ENCODE measurements around the gene STOX1.
"Not testable (repeated sequence)": the region's sequence is repeated elsewhere in the genome, so short reads cannot be mapped to it uniquely, and the experiment has no call there.

STOX1 gene, protein sequence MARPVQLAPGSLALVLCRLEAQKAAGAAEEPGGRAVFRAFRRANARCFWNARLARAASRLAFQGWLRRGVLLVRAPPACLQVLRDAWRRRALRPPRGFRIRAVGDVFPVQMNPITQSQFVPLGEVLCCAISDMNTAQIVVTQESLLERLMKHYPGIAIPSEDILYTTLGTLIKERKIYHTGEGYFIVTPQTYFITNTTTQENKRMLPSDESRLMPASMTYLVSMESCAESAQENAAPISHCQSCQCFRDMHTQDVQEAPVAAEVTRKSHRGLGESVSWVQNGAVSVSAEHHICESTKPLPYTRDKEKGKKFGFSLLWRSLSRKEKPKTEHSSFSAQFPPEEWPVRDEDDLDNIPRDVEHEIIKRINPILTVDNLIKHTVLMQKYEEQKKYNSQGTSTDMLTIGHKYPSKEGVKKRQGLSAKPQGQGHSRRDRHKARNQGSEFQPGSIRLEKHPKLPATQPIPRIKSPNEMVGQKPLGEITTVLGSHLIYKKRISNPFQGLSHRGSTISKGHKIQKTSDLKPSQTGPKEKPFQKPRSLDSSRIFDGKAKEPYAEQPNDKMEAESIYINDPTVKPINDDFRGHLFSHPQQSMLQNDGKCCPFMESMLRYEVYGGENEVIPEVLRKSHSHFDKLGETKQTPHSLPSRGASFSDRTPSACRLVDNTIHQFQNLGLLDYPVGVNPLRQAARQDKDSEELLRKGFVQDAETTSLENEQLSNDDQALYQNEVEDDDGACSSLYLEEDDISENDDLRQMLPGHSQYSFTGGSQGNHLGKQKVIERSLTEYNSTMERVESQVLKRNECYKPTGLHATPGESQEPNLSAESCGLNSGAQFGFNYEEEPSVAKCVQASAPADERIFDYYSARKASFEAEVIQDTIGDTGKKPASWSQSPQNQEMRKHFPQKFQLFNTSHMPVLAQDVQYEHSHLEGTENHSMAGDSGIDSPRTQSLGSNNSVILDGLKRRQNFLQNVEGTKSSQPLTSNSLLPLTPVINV

DNA sequence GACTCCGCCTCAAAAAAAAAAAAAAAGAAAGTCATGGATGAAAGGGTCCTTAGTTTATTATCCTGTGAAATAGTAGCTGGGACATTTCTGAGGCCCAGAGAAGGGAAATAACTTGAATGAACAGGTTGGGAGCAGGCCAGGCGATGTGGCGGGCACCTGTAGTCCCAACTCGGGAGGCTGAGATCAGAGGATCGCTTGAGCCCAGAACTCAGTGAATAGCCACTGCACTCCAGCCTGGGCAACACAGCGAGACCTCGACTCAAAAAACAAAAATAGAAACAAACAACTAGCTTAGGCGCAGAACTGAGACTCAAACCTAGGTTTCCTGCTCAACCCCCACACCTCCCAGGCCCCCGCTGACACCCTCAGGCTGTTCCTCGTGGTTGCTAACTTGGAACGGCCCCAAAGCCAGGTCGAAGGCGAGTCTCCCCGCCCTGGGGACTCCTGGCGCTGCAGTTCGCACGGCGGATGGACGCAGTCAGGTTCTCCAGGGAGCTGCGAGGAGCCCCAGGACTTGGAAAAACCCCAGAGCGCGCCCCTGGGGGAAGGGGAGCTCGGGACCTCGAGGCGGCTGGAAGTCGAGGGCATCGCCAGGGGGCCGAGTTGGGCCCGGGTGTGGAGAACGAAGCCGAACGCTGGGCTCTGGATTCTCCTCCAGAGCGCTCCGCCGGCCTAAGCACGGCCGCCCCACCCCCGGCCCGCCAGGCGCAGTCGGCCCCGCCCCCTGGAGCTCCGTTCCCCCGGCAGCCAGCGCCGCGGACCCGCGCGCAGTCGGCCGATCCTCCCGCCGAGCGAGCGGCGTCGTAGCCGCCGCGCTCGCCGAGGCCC lies at the start of gene STOX1:
Gene STOX1 (plus strand): TSS at position 768 of the 828 bp plus-strand sequence. CDS start 93 bp downstream, outside the sequence.
- no peak for DNase-seq

DNA sequence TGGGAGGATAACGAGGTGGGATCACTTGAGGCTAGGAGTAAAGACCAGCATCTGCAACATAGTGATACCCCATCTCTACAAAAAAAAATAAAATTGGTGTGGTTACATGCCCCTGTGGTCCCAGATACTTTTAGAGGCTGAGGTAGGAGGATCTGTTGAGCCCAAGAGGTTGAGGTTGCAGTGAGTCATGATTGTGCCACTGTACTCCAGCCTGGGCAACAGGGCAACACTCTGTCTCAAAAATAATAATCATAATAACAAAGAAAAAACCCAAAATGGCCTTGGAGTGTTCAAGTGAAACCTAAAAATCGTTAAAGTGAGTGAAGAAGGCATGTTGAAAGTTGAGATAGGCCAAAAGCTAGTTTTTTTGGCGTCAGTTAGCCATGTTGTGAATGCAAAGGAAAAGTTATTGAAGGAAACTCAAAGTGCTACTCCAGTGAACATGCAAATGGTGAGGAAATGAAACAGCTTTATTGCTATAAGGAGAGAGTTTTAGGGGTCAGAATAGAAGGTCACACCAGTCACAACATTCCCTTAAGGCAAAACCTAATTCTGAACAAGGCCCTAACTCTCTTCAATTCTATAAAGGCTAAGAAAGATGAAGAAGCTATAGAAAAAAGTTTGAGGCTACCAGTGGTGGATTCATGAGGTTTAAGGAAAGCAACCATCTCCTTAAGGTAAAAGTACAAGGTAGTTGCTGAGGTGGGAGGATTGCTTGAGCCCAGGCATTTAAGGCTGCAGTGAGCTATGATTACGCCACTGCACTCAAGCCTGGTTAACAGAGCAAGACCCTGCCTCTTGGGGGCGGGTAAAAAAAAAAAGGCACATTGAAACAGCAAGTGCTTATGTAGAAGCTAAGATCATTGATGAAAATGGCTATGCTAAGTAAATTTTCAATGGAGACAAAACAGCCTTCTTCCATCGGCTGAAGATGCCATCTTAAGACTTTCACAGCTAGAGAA lies 45.4 kb upstream of the STOX1 start:
- DNase-seq = no peak

DNA sequence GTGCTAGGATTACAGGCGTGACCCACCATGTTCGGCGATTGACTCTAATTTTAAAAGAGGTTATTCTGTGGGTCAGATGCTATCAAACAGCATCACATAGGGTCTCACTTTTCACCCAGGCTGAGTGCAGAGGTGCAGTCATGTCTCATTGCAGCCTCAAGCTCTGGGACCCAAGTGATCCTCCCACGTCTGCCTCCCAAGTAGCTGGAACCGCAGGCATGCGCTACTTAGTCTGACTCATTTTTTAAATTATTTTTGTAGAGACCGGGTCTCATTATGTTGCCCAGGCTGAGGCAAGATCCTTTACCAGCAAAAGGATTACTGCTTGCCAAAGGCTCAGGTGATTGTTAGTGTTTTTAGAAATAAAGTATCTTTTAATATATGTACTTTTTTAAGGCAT lies 42.9 kb upstream of the STOX1 start:
- no peak for DNase-seq

DNA sequence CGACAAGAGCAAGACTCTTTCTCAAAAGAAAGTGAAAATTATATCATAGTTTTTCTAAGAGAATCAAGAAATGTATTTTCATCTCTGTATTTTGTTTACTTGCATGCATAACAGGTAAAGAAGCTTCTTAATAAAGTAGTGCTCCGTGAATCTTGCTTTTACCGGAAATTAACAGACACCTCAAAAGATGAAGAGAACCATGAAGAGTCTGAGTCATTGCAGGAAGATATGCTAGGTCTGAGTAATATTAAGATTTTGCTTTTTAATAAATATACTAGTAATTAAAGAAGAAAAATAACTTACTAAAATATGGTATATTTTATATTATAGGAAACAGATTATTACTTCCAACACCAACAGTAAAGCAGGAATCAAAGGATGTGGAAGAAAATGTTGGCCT lies 39.5 kb upstream of the STOX1 start:
- DNase-seq = no peak

DNA sequence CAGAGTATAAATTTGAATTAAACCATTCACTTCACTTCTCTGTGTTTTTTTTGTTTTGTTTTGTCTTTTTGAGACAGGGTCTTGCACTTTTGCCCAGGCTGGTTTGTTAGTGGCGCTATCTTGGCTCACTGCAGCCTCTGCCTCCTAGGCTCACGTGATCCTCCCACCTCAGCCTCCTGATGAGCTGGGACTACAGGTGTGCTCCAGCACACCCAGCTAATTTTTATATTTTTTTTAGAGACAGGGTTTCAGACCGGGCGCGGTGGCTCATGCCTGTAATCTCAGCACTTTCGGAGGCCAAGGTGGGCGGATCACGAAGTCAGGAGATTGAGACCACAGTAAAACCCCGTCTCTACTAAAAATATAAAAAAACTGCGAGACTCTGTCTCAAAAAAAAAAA lies 36.9 kb upstream of the STOX1 start:
- DNase-seq = no peak

DNA sequence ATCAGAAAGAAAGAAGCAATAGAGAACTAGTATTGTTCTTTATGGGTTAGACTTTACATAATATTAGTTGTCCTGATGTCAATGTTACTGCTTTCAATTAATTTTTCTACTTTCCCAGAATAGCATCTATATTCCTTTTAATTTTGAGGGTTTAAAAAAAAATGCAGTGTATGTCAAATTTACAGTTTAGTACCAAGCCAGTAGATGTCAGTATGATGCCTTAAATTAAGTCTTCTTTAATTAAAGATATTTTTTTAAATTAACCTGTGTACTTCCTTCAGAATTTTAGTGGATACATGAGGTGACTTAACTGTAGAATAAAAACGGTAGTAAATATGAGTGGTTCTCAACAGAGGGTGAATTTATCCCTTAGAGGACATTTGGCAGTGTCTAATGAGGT lies 35.2 kb upstream of the STOX1 start:
- DNase-seq = no peak

DNA sequence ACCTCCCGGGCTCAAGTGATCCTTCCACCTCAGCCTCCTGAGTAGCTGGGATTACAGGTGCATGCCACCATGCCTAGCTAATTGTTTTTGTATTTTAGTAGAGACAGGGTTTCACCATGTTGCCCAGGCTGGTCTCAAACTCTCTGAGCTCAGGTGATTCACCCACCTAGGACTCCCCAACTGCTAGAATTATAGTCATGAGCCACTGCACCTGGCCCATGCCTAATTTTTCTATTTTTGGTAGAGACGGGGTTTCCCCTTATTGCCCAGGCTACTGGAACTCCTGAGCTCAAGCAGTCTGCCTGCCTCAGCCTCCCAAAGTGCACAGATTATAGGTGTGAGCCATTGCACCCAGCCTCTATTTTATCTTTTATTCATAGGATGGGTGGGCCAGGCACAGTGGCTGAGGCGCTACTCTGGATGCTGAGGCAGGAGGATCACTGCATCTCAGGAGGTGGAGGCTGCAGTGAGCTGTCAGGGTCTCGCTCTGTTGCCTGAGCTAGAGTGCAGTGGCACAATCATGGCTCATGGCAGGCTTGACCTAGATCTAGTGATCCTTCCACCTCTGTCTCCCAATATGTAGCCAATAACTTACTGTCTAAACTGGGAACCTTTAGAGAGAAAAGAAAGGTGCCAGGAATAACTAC lies 31.3 kb upstream of the STOX1 start:
- DNase-seq = no peak

DNA sequence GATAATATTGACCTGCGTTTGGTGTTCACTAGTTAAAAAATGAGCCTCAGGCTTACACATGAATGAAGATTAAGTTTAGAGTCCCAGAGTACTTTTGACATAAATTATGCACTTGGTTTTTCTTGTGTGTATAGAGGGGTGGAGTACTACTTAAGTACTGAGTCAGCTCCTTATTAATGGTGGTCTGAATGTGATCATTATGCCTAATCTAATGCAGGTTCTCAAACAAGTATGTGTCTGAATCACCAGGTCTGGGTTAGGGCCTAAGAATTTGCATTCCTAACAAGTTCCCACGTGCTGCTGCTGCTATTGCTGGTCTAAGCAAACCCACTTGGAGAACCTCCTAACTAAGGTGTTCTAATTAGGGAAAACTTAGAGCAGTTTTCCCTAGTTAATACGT lies 30.7 kb upstream of the STOX1 start:
- DNase-seq = no peak

DNA sequence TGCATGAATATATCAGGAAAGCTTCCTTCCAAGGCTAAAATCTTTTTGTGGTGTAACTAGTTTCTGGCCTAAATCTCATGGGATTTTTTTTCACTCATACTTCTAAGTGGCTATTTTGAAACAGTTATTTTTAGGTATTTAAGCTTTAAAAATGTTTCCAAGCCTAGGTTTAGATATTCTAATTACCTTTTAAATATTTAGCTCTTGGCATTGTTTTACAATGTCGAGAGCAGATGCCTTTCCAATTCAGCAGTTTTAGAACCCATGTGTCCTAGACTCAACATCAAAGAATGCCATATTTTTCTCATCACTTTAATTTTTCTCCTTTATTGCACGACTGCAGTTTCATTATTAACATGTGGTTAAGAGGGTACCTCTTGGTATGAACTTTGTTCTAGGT lies 27.1 kb upstream of the STOX1 start:
- no peak for DNase-seq

DNA sequence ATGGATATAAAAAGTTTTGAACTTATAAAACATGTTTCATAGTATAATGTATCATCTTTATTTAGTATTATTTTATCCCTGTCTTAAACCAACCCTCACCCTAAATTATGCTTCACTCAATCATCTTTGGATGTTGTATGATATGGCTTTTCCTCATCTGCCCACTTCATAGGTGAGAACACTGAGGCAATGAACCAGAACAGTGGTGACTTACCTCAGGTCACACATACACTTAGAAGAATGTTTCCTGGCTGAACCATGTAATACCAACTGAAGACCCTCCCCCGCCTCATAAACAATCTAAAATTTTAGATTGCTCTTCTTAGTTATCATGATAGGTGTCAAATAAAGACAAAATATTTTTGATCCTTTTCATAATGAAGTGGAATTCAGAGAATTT lies 22.6 kb upstream of the STOX1 start:
- no peak for DNase-seq

DNA sequence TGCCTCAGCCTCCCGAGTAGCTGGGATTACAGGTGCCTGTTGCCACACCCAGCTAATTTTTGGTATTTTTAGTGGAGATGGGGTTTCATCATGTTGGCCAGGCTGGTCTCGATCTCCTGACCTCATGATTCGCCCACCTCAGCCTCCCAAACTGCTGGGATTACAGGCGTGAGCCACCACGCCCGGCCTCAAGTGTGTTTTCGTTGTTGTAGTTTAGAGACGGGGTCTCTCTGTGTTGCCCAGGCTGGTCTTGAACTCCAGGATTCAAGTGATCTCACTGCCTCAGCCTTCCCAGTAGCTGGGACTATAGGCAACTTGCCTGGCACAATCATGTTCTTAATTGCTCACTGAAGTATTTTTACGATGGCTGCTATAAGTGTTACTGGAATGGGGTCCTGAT lies 16.5 kb upstream of the STOX1 start:
- DNase-seq = not testable (repeated sequence)

DNA sequence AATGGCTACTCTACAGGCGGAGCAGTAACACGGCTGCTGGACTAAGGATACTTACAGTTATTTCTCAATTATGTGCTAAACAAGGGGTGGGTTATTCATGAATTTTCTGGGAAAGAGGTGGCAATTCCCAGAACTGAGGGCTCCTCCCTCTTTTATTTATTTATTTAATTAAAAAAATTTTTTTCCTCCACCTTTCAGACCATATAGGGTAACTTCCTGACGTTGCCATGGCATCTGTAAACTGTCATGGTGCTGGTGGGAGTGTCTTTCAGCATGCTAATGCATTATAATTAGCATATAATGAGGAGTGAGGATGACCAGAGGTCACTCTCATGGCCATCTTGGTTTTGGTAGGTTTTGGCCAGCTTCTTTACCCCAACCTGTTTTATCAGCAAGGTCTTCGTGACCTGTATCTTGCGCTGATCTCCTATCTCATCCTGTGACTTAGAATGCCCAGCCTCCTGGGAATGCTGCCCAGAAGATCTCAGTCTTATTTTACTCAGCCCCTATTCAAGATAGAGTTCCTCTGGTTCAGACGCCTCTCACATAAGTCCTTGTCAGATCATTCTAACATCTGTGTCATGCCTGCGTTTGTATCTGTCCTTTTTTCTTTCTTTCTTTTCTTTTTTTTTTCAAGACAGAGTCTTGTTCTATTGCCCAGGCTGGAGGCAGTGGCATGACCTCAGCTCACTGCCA lies 15.9 kb upstream of the STOX1 start:
- DNase-seq = no peak

DNA sequence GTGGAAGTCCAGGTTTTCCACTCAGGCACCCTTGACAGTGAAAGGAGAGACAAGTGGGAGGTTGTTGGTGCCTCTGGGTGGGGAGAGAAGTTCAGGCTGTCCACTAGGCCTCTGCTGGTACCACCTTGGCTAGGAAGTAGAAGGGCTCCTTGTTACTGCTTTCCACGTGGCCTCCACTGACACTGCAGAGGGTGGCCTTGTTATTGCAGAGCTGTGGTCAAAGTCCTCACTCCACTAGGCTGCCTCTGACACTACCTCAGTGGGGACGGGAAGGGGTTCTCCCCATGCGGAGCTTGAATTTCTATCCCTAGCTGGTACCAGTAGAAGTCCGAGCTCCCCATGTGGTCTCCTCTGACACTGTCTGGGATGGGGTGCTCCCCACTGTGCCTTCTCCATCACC lies 14.9 kb upstream of the STOX1 start:
- DNase-seq = no peak

DNA sequence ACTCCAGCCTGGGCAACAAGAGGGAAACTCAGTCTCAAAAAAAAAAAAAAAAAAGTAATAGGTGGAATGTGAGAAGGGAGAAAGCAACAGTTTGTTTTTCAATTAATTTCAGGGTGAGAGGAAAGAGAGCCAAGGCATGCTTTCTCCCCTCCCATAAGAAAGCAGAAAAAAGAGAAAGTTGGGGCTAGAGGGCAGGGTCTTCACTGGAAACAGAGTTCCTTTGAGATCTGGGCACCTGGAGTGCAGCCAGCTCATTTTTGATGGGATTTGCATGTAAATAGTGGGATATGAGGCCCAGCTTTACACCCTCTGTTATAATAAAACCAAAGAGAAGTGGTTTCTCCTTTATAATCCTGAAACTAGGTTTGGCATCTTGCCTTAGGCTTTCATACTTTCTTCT lies 13.8 kb upstream of the STOX1 start:
- no peak for DNase-seq

DNA sequence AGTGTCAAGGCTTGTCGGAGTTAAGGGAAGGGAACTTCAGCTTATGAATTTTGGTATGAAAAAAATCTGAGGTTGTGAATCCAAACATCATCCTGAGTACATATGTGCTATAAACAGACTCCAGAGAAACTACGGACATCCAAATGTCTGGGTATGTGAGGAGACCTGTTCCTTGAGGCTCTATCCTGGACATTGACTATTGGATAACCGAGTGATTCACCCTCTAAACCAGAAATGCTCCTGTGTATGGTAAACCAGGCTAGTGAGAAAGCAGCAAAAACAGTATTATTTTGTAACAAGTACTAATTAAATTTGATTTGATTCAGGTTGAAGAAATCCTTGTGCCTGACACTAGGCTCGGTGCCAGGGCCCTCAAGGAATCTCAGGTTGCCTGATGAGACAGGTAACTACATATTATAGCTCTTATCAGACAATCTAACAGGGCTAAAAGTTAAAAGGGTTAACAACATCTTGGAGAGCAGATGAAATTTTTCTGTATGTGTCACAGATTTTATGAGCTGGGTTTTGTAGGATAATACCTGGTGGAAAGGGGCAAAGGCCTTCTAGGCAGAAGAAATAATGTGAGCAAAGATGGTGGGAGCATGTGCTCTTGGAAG lies 10.4 kb upstream of the STOX1 start:
- no peak for DNase-seq

DNA sequence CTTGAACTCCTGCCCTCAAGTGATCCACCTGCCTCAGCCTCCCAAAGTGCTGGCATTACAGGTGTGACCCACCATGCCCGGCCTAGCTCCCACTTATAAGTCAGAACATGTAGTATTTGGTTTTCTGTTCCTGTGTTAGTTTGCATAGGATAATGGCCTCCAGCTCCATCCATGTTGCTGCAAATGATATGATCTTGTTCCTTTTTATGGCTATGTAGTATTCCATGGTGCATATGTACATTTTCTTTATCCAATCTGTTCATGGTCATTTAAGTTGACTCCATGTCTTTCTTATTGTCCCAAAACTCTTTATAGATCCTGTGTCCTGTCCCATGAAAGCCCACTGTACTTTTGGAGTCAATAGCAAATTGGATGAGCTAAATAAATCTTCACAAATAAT lies 7.0 kb upstream of the STOX1 start:
- DNase-seq = not testable (repeated sequence)

DNA sequence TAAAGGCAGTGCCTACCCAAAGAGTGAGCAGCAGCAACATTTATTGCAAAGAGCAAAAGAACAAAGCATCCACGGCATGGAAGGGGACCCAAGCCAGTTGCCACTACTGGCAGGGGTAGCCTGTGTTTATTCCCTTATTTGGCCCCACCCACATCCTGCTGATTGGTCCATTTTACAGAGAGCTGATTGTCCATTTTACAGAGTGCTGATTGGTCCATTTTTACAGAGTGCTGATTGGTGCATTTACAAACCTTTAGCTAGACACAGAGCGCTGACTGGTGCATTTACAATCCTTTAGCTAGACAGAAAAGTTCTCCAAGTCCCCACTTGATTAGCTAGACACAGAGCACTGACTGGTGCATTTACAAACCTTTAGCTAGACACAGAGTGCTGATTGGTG lies 4.7 kb upstream of the STOX1 start:
- DNase-seq = not testable (repeated sequence)

DNA sequence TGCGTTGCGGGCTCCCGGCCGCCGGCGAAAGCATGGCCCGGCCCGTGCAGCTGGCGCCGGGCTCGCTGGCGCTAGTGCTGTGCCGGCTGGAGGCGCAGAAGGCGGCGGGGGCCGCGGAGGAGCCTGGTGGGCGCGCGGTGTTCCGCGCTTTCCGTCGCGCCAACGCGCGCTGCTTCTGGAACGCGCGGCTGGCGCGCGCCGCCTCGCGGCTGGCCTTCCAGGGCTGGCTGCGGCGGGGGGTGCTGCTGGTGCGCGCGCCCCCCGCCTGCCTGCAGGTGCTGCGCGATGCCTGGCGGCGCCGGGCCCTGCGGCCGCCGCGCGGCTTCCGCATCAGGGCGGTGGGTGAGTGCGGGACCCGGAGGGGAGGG lies 245 bp downstream of the STOX1 start:
- not testable (repeated sequence) for DNase-seq

DNA sequence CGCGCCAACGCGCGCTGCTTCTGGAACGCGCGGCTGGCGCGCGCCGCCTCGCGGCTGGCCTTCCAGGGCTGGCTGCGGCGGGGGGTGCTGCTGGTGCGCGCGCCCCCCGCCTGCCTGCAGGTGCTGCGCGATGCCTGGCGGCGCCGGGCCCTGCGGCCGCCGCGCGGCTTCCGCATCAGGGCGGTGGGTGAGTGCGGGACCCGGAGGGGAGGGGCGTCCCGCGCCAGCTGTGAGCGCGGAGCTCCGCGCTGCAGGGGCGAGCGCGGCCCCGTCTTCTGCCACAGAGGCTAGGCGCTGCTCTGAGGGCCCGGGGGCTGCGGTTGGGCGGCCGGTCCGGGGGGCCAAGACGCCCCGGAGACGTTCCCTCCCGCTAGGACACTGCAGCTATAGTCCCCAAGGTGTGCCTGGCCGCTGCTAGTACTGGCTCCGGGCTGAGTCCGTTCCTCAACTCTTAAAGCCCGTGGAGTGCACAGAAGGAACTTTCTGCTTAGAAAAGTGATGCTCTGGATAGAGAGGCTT lies 811 bp downstream of the STOX1 start:
- DNase-seq = not testable (repeated sequence)

DNA sequence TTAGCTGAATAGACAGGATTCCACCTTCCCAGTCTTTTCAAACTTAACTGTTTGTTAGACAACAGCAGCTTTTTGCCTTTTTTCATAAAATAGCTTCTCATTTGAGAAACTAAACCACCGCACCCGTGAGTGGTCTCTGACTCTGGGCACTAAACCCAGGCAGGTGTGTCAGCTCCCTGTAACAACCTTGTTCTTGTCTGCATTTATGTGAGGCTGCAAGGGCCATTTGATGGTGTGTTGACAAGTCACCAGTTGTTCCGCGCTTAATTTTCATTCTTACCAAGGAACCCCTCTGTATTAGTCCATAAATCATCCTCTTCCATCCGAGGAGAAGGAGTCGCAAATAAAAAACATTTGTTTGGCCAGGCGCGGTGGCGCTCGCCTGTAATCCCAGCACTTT lies 1.5 kb downstream of the STOX1 start:
- DNase-seq = no peak
